HG03064 (cell line): ENCODE results near the gene NTF3.

Experiments used
- ATAC-seq: cut with Tn5 transposase; IDR thresholded peaks from one replicate; pipeline ENCODE4 v1.9.1; 2021; ENCODE audit warnings: low read depth; ENCODE audit not compliant: unreplicated experiment

The NTF3 gene

DNA sequence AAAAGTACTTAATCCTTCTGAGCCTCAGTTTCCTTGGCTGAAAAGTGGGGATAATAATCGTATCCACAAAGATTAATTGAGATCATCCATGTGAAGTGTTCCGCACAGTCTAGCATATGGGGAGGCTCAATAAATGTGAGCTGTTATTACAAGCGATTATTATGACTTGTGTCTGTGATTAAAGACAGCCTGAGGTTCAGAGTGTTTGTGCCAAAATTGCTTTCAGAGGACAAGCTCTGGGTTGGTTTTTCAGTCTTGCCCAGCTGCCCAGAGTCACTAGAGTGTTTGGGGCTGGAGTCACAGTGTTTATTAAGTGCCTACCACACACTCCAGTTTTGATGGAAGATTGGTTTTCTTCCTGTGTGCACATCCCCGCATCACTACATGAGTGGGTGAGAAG lies 53.5 kb downstream of the NTF3 start:
- no peak for ATAC-seq

DNA sequence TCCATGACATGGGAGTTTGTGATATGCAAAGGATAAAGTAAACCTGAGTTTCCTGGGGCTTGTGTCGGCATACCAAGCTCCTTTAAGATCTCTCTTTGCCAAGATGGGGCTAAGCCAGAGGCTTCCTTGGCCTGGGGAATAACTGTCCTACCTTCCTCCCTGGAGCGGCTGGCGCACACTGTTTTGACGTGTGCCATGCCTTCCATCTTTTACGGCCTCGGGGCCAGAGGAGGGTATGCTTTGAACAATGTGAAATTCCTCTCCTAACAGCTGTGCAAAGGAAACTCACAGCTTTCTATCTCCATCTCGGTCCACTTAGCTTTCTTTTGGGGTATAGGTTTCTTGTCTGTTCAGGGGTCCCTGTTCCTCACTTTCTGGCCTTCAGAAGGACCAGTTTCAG lies 55.2 kb downstream of the NTF3 start:
- no peak for ATAC-seq

DNA sequence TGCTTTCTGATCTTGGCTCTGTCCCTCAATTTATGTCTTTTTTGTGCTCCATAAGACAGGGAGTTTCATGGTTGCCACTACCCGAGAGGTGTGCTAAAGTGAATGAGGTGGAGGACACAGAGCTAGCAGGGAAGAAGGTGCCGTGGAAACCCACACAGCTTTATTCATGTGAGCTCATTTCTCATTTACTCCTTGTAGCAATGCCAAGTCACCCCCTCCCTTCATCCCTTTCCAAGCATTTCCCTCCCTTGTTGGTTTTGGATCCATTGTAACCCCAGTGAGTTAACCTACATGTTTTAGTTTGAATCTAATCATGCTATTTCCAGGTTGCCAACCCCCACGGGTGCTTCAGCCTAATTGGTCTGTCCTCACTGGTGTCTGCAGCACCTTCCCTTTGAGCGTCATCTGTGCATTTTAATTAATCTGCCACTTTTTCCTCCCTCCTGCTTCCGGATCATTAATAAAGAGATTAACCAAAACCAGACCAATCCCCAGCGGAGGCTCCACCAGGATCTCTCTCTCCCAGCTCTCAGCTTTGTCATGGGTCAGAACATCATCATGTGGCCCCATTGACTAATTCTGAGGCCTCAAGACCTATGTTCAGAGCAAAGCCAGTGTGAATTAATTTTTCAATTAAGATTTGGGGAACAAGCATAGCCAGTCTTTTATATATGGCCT lies 56.2 kb downstream of the NTF3 start:
- ATAC-seq, result no peak

GRCh38 chr12:5488626-5488955 lies 56.7 kb downstream of the NTF3 start:
- no peak for ATAC-seq

GRCh38 chr12:5489017-5489416 lies 57.1 kb downstream of the NTF3 start:
- ATAC-seq, result no peak

DNA sequence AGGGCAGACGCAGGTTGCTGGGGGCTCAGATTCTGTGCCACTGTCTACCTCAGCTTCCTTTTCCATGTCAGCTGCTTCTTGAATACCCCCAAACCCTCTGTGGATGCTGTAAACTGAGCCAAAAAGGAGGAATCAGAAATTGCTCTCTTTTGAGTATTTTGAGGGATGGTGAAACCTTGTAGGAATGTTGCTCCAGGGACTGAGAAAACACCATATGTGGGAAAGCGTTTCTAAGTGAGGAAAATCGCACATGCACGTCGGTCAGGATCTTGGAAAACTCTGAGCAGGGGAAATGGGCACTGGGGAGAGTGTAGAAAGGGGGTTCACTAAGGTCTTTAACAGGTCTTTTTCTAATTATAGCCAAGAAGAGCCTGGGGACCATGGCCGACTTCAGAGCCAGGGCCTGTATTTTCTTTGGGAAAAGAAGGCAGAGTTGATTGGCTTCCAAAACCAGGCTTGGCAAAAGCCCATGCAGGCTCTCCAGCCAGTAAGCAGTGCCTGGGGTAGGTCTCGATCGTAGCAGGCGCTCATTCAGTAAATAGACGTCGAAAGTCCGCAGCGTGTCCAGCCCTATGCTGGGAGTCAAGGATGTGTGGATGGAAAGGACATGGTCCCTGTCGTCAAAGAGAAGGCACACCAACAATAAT lies 58.0 kb downstream of the NTF3 start:
- ATAC-seq, result no peak

DNA sequence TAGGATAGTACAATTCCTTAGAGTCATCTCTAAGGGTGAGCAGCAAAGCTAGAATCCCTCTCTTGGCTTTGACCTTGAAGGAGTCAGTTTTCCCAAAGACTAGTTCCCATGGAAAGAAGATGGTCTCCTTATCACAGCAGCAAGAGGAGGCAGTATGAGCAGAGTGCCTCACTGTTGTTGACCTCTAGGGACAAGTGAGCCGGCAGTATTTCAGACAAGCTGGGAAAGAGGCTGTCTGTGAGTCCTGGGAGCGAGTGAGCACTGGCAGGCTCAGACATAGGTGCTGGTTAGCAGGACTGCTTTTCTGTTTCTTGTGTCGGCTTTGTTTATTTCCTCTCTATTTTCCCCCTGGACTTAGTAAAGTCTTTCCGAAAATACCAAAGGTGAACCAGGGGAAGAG lies 60.7 kb downstream of the NTF3 start:
- ATAC-seq, result no peak

- ATAC-seq, result no peak
These were observed 61.1 kb downstream of the NTF3 start for GRCh38 chr12:5493018-5493417.

GRCh38 chr12:5494343-5494742 lies 62.4 kb downstream of the NTF3 start:
- no peak for ATAC-seq

GRCh38 chr12:5497329-5498053 lies 65.6 kb downstream of the NTF3 start:
- no peak for ATAC-seq

DNA sequence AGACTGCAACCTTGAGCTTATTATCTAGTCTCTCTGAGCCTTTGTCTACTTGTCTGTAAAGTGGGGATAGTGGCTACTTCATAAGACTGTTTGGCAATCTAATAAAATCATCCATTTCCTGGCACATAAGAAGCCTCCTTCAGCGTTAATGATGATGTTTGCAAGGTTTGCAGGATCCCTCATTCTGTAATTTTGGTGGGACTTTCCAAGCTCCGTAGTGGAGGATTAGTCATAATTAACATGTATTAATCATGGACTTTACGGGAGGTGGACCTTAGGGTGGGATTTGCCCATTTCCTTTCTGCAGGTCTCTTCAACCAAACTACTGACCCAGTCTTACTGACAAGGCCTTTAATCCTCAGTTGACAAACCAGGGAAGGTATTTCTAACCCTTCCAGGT lies 66.2 kb downstream of the NTF3 start:
- no peak for ATAC-seq

DNA sequence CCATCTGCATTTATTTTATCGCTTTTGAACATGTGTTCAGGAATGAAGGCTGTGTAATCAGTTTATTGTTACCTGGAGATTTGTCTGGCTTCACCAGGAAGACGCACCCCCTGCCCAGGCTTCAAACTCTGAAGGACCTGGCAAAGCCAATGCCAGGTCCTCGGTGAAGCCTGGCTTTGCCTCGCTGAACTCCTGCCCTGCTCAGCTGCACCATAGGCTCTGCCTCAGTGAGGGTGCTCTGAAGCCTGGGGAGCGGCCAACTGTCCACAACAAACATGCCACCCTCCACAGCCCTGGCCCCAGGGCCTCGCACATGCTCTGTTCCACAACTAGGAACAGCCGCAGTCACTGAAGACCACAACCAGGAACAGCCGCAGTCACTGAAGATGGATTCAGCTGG lies 66.9 kb downstream of the NTF3 start:
- no peak for ATAC-seq

GRCh38 chr12:5499566-5500330 lies 67.8 kb downstream of the NTF3 start:
- ATAC-seq, result no peak

GRCh38 chr12:5500331-5500659 lies 68.4 kb downstream of the NTF3 start:
- no peak for ATAC-seq

GRCh38 chr12:5503774-5504173 lies 71.9 kb downstream of the NTF3 start:
- no peak for ATAC-seq

GRCh38 chr12:5505116-5505515 lies 73.2 kb downstream of the NTF3 start:
- no peak for ATAC-seq

DNA sequence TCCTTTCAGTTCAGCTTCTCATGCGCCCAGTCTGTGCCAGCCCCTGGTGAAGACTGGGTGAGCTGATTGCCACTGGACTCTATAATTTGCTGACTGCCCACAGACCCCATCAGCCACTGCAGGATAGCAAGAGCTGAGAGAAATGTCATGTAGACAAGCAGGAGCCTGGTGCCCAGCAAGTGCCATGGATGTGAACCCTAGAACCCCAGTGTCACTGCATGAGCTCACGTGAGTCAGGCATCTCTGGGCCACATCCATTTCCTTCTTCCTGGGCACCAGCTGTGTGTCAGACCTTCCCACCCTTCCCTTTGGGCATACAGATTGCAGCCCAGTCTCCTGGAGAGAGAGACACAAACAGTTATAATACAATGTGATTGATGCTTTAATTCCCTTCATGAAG lies 73.8 kb downstream of the NTF3 start:
- no peak for ATAC-seq

DNA sequence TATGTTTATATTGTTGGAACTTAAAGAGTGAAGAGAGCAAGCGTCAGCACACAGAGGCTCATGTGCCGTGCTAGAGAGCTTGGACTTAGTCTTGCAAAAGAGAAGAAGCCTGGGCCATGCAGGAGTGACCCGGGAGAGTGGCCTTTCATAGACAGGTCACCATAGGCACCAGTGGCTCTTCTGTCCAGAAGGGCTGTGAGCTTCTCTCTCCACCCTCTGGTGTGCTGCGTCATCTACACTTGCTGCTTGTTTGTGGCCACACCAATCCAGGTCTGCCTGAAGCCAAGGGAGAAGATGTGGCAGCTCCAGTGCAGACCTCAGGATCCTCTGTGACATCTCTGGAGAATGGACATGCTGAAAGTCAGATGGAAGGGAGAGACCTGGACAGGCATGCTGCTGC lies 74.4 kb downstream of the NTF3 start:
- no peak for ATAC-seq

DNA sequence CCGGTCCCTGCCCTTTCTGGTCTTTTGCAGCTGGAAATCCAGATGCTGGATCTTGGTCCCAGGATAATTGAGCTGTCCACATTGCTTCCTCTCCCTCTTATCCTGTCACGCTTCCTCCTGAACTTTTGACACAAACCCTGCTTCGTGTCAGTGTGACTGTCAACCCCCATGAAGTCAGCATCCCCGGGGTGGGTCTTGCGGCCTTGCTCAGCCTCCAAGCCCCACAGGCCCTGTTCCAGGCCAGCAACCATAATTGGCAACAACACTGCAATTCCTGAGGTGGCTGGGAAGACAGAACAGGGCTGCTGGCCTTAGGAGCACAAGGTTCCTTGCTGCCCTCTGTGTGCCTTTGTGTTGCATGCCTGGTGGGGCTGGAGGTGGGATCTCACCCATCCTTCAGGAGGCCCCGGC lies 74.9 kb downstream of the NTF3 start:
- no peak for ATAC-seq

DNA sequence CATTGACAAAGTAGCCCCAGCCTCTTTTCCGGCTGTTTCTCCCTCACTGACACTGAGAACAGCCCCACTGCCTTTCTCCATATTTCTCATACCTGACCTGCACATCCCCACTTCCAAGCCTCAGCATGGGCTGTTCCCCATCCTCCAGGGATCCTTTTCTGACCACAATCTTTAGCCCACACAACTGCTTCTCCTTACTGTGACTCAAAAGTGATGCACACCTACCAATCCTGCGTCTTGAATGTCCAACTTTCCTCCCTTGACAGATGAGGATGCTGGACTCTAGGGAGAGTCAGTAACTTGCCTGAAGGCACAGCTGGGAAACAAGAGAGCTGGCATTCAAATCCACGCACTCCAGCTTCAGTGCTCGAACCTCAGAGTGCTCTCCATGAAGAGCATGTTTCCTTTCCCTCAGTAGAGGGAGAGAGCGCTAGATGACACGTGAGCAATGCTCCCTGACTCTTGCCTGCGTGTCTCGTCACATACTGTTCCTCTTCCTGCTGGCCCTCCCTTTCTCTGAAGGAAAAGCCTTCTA lies 75.6 kb downstream of the NTF3 start:
- ATAC-seq, result no peak

- no peak for ATAC-seq
These were observed 76.0 kb downstream of the NTF3 start for GRCh38 chr12:5507944-5508343.
